PFSK-1 (cell line): Measurements from ENCODE around the gene ARAP1.

Experiments used
- FOXP2 ChIP-seq: optimal IDR thresholded peaks from 2 replicates; pipeline ENCODE3; 2011; ENCODE audit warnings: borderline replicate concordance, control low read depth, inconsistent platforms; ENCODE audit not compliant: insufficient read depth; ENCODE audit errors: extremely low read length, extremely low read depth
- POLR2AphosphoS5 ChIP-seq: IDR thresholded peaks from 2 replicates; pipeline ENCODE4 v1.6.1; 2012; ENCODE audit warnings: low read depth, mild to moderate bottlenecking, control low read depth, low read length, moderate library complexity
- SIN3A ChIP-seq: IDR thresholded peaks from 2 replicates; pipeline ENCODE4 v1.6.1; 2012; ENCODE audit warnings: mild to moderate bottlenecking, low read length, moderate library complexity, borderline replicate concordance; ENCODE audit not compliant: insufficient read depth
- TAF1 ChIP-seq: IDR thresholded peaks from 2 replicates; pipeline ENCODE4 v1.6.1; 2012; ENCODE audit warnings: low read length, control low read depth, borderline replicate concordance; ENCODE audit not compliant: insufficient read depth
- TF ChIP-seq, protein P1 (sequence below), 2 experiments: IDR thresholded peaks; 2 replicates each; pipeline versions ENCODE4 v1.6.1 to v1.8.0; 2011 to 2012; ENCODE audit warnings: low read depth in 2 of 2, low read length in 2 of 2, control low read depth in 1 of 2, inconsistent platforms in 1 of 2, mild to moderate bottlenecking in 1 of 2, moderate library complexity in 1 of 2; ENCODE audit not compliant: insufficient read depth in 1 of 2

ARAP1 gene

DNA sequence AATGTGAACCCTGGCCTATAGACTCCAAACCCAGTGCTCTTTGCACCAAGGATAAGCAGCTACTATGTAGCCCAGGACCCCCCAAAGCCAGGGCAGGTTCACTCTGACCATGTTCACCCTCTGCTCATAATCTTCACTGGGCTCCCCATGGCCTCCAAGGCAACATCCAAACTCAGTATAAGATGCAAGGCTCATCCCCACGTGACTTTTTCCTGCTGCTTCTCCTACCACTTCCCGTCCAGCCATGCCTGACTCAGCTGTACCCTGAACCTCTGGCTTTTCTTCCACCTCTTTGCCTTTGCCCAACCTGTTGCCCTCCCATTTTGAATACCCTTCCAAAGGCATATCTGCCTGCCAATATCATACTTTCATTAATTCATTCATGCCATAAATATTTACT is 105.7 kb downstream of the ARAP1 start:
- TF ChIP-seq, protein P1, sequence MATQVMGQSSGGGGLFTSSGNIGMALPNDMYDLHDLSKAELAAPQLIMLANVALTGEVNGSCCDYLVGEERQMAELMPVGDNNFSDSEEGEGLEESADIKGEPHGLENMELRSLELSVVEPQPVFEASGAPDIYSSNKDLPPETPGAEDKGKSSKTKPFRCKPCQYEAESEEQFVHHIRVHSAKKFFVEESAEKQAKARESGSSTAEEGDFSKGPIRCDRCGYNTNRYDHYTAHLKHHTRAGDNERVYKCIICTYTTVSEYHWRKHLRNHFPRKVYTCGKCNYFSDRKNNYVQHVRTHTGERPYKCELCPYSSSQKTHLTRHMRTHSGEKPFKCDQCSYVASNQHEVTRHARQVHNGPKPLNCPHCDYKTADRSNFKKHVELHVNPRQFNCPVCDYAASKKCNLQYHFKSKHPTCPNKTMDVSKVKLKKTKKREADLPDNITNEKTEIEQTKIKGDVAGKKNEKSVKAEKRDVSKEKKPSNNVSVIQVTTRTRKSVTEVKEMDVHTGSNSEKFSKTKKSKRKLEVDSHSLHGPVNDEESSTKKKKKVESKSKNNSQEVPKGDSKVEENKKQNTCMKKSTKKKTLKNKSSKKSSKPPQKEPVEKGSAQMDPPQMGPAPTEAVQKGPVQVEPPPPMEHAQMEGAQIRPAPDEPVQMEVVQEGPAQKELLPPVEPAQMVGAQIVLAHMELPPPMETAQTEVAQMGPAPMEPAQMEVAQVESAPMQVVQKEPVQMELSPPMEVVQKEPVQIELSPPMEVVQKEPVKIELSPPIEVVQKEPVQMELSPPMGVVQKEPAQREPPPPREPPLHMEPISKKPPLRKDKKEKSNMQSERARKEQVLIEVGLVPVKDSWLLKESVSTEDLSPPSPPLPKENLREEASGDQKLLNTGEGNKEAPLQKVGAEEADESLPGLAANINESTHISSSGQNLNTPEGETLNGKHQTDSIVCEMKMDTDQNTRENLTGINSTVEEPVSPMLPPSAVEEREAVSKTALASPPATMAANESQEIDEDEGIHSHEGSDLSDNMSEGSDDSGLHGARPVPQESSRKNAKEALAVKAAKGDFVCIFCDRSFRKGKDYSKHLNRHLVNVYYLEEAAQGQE (IDR thresholded peaks at IDR 0.05; ENCODE audit: insufficient read depth in 1 of 2, low read depth in 2 of 2, low read length in 2 of 2): no peak
- TF ChIP-seq FOXP2 (no peak), SIN3A (no peak), TAF1 (no peak), POLR2AphosphoS5 (no peak)

DNA sequence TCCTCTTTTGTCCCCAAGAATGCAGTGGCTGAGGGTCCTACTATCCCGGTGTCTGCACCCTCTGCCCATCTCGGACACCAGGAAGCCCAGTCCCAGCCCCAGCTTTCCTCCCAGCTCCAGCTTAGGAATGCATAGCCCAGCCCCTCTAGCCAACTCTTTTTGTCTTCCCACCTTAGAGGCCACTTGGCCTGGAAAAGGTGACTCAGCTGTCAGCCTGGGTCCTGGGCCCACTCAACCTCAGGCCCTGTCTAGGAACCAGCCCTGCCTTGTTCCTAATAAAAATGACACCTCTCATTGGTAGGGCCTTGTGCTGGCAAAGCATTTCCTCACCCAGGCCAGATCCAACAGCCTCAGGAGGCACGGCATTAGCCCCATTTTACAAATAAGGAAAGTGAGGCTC is 106.2 kb downstream of the ARAP1 start:
- TF ChIP-seq POLR2AphosphoS5: no peak
- TF ChIP-seq, protein P1 (IDR thresholded peaks at IDR 0.05; ENCODE audit: insufficient read depth in 1 of 2, low read depth in 2 of 2, low read length in 2 of 2): no peak
- TF ChIP-seq FOXP2: no peak
- no peak for TF ChIP-seq SIN3A
- TF ChIP-seq TAF1: no peak

DNA sequence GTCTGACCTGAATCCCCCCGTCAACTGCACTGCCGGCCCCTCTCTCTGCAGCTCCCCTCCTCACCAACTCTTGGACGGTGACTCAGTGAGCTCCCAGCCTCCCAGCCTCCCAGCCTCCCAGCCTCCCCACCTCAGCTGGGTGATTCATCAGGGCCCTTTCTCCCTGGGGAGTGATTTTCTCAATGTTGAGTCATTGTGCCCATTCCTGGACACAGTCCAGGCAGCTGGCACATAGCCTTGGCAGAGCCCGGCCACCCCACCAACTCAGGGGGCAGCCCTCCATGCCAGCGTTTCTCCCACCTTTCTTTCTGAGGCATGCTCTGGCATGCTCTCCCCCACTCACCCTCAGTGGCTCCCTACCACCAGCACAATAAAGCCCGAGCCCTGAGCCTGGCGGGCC is 108.7 kb downstream of the ARAP1 start:
- TF ChIP-seq, protein P1 (IDR thresholded peaks at IDR 0.05; ENCODE audit: insufficient read depth in 1 of 2, low read depth in 2 of 2, low read length in 2 of 2): no peak
- TF ChIP-seq POLR2AphosphoS5 (no peak), SIN3A (no peak), FOXP2 (no peak), TAF1 (no peak)

GRCh38 chr11:72642884-72643522 is 109.2 kb downstream of the ARAP1 start:
- TF ChIP-seq POLR2AphosphoS5: no peak
- TF ChIP-seq, protein P1 (IDR thresholded peaks at IDR 0.05; ENCODE audit: insufficient read depth in 1 of 2, low read depth in 2 of 2, low read length in 2 of 2): no peak
- no peak for TF ChIP-seq SIN3A
- TF ChIP-seq FOXP2: peak; percentile 44
- TF ChIP-seq TAF1: no peak
